HAP-1 (cell line): ENCODE results near the gene CYP1B1.

Source experiments
- DNase-seq, 2 experiments: peaks; one replicate each; pipeline ENCODE4 v3.0.0-alpha.2; 2016 to 2020; ENCODE audit warnings: low spot score in 2 of 2
- H3K27me3 ChIP-seq: fragments of 250-450 bp; sonication (Bioruptor Pico); 2 replicates; pipeline ENCODE4 v1.5.1; 2020; ENCODE audit warnings: low read depth, mild to moderate bottlenecking, moderate library complexity
- H3K36me3 ChIP-seq: fragments of 250-450 bp; sonication (Bioruptor Pico); replicated peaks from 2 replicates; pipeline ENCODE4 v1.5.1; 2020; ENCODE audit warnings: mild to moderate bottlenecking
- H3K4me1 ChIP-seq: fragments of 250-450 bp; sonication (Bioruptor Pico); 2 replicates; pipeline ENCODE4 v1.5.1; 2020; ENCODE audit warnings: mild to moderate bottlenecking
- H3K4me3 ChIP-seq: fragments of 250-450 bp; sonication (Bioruptor Pico); 2 replicates; pipeline ENCODE4 v1.5.1; 2020; ENCODE audit warnings: mild to moderate bottlenecking, moderate library complexity
- H3K9me3 ChIP-seq: fragments of 250-450 bp; sonication (Bioruptor Pico); 2 replicates; pipeline ENCODE4 v1.5.1; 2020; ENCODE audit warnings: mild to moderate bottlenecking, moderate library complexity
- in situ Hi-C: fragments of 300-500 bp; cut with MboI; formaldehyde crosslinking; loops from 3 replicates; pipeline ENCODE4 v1.14.3; 2020; ENCODE audit warnings: low sequenced_read_pairs, inconsistent platforms, mixed read lengths

Gene CYP1B1

GRCh38 chr2:38108907-38109731 is 33.2 kb upstream of the CYP1B1 start:
- peaks cover 9% of the 10 kb centered on the region for H3K4me1 ChIP-seq
- H3K9me3 ChIP-seq: no peaks in the 10 kb centered on the region; the same call in 1 of the 2 replicates
- H3K36me3 ChIP-seq: no peaks in the 10 kb centered on the region
- in situ Hi-C loops: no loop called here
- H3K27me3 ChIP-seq: no peaks in the 10 kb centered on the region
- DNase-seq: no peak
- no peak overlapping the region for H3K4me3 ChIP-seq

DNA sequence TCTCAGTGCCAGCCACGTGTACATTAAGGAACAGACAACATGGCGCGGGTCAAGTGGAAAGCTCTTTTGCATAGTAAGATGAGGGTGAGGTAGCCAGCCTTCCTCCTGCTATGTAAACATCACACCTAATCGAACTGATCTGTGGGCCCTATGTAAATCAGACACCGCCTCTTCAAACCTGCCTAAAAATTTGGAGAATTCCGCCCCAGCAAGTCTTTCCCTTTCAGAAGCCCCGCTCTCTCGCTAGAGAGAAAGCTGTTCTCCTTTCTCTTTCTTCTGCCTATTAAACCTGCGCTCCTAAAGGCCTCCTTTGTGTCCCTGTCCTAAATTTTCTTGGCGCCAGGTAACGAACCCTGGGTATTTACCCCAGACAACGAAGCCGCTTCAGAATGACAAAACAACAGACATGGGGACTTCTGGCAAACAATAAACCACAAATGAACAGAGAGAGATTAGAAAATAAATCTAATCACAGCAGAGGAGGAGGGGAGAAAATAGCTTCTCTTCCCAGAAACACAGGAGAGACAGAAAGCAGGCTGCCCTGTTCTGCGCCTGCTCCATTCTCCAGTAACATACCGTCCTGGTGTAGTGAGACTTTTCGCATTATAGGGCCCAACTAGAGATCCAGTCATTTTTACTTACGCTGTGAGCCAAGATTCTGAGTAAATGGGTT is 31.9 kb upstream of the CYP1B1 start:
- no peak overlapping the region for H3K4me3 ChIP-seq
- DNase-seq: no peak

DNA sequence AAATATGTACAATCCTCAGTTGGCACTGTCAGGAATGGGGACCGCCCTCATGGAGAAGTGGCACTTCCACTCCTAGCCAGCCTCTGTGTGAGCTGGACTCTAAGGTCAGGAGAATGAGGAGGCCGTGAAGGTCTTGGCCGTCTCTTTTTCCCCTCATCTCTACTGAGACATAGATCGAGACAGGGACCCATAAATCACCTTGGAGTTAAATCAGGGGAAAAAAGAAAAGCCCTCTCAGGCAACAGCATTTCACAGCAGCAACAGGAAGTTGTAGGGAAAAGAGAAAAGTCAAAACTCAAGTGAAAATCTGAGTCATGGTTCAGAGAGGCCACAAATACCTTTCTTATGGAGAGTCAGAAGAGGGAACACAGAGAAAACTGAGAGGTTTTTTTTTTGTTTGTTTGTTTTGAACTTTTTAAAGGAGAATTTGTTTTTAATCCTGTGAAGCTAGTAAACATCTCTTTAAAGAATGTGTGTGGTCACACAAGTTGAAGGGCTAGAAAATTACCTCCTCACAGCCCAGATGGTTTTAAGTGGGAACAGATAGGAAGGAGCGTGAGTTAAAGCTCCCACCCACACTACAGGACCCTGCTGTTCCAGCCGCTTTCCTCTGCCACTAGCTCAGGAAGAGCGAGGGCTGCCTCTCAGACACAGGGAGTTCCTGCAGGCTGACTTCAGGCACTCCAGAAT is 30.6 kb upstream of the CYP1B1 start:
- no peak overlapping the region for H3K4me3 ChIP-seq
- H3K27me3 ChIP-seq: no peaks in the 10 kb centered on the region
- H3K9me3 ChIP-seq: no peaks in the 10 kb centered on the region; the same call in 1 of the 2 replicates
- DNase-seq: no peak
- in situ Hi-C loops: no loop called here
- no peaks in the 10 kb centered on the region for H3K36me3 ChIP-seq
- H3K4me1 ChIP-seq: no peaks in the 10 kb centered on the region

More for the DNA sequence above, 31.9 kb upstream of the CYP1B1 start:
- Histone ChIP-seq H3K27me3 (no peaks in the 10 kb centered on the region), H3K4me1 (no peaks in the 10 kb centered on the region), H3K36me3 (no peaks in the 10 kb centered on the region), H3K9me3 (no peaks in the 10 kb centered on the region; the same call in 1 of the 2 replicates)
- in situ Hi-C loops: no loop called here

GRCh38 chr2:38105922-38106321 is 30.0 kb upstream of the CYP1B1 start:
- DNase-seq: no peak
- Histone ChIP-seq H3K4me3 (no peak overlapping the region), H3K9me3 (no peaks in the 10 kb centered on the region; the same call in 1 of the 2 replicates), H3K27me3 (no peaks in the 10 kb centered on the region), H3K36me3 (no peaks in the 10 kb centered on the region), H3K4me1 (no peaks in the 10 kb centered on the region)
- in situ Hi-C loops: no loop called here

- in situ Hi-C loops: no loop called here
- Histone ChIP-seq H3K9me3 (no peaks in the 10 kb centered on the region; the same call in 1 of the 2 replicates), H3K36me3 (no peaks in the 10 kb centered on the region), H3K27me3 (no peaks in the 10 kb centered on the region), H3K4me1 (no peaks in the 10 kb centered on the region), H3K4me3 (no peak overlapping the region)
- no peak for DNase-seq
These were observed 28.6 kb upstream of the CYP1B1 start for GRCh38 chr2:38104598-38104997.

- Histone ChIP-seq H3K4me1 (peaks cover 30% of the 10 kb centered on the region), H3K4me3 (no peak overlapping the region), H3K27me3 (peaks cover 3% of the 10 kb centered on the region; the same call in 1 of the 2 replicates), H3K36me3 (no peaks in the 10 kb centered on the region), H3K9me3 (no peaks in the 10 kb centered on the region; the same call in 1 of the 2 replicates)
- DNase-seq: no peak
- in situ Hi-C loops: no loop called here
These were observed 24.4 kb upstream of the CYP1B1 start for GRCh38 chr2:38100328-38100727.

GRCh38 chr2:38099099-38100028 is 23.4 kb upstream of the CYP1B1 start:
- DNase-seq: no peak
- Histone ChIP-seq H3K4me1 (peaks cover 30% of the 10 kb centered on the region), H3K9me3 (no peaks in the 10 kb centered on the region), H3K36me3 (no peaks in the 10 kb centered on the region), H3K27me3 (peaks cover 3% of the 10 kb centered on the region; the same call in 1 of the 2 replicates), H3K4me3 (no peak overlapping the region)
- in situ Hi-C loops: no loop called here

DNA sequence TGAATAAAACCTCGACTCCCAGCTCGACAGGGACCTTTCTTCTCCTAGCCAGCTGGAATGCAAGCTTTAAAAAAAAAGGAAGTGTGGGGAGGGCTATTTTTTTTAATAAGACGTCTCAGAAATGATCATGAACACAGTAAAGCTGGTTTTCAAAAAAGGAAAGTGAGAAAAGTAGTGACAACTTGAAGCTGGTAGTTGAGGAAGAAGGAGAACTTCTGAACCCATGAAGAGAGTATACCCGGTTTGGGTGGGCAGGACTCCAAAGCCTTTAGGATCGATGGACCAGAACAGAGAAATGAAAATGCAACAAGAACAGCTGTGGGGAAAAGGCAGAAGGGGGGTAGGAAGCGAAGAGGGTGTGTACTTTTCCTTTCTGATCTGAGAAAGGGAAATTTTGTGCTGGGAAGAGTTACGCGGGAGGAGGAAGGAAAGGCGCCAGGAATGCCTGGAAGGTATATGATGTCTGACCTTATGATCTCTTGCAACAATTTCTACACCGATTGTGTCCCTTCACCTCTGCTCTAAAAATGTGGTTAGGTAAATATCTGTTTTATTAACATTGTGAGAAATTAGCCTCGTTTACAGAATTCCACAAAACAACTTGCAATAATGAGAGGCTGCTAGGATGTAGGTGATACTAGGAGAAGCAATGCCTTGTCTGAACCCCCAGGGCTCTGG is 22.6 kb upstream of the CYP1B1 start:
- in situ Hi-C loops: no loop called here
- peaks cover 30% of the 10 kb centered on the region for H3K4me1 ChIP-seq
- no peaks in the 10 kb centered on the region for H3K36me3 ChIP-seq
- H3K4me3 ChIP-seq: no peak overlapping the region
- no peaks in the 10 kb centered on the region for H3K9me3 ChIP-seq
- DNase-seq: no peak
- H3K27me3 ChIP-seq: peaks cover 3% of the 10 kb centered on the region; the same call in 1 of the 2 replicates

DNA sequence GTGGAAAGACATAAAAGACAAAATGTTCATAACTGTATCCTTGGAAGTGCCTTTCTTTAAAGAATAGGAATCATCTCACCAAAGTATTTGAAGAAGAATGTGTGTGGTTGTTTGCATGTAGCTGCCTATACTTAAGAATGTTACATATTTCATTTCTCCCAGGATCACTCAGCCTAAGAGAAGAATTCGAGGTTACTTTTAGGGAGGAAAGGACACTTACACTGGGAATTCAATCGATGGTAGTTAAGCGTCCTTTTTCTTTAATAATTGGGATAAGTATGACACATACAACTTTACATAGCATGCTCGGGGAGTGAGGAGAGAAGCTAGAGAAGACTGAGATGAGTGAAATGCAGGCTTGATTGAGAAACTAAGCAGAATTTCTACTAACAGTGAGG is 22.0 kb upstream of the CYP1B1 start:
- Histone ChIP-seq H3K9me3 (no peaks in the 10 kb centered on the region), H3K4me1 (peaks cover 30% of the 10 kb centered on the region), H3K36me3 (no peaks in the 10 kb centered on the region), H3K27me3 (peaks cover 3% of the 10 kb centered on the region; the same call in 1 of the 2 replicates), H3K4me3 (no peak overlapping the region)
- in situ Hi-C loops: no loop called here
- no peak for DNase-seq

GRCh38 chr2:38097258-38097987 is 21.5 kb upstream of the CYP1B1 start:
- Histone ChIP-seq H3K36me3 (no peaks in the 10 kb centered on the region), H3K4me3 (no peak overlapping the region), H3K4me1 (peaks cover 30% of the 10 kb centered on the region), H3K9me3 (no peaks in the 10 kb centered on the region), H3K27me3 (peaks cover 3% of the 10 kb centered on the region; the same call in 1 of the 2 replicates)
- DNase-seq: no peak
- in situ Hi-C loops: no loop called here

DNA sequence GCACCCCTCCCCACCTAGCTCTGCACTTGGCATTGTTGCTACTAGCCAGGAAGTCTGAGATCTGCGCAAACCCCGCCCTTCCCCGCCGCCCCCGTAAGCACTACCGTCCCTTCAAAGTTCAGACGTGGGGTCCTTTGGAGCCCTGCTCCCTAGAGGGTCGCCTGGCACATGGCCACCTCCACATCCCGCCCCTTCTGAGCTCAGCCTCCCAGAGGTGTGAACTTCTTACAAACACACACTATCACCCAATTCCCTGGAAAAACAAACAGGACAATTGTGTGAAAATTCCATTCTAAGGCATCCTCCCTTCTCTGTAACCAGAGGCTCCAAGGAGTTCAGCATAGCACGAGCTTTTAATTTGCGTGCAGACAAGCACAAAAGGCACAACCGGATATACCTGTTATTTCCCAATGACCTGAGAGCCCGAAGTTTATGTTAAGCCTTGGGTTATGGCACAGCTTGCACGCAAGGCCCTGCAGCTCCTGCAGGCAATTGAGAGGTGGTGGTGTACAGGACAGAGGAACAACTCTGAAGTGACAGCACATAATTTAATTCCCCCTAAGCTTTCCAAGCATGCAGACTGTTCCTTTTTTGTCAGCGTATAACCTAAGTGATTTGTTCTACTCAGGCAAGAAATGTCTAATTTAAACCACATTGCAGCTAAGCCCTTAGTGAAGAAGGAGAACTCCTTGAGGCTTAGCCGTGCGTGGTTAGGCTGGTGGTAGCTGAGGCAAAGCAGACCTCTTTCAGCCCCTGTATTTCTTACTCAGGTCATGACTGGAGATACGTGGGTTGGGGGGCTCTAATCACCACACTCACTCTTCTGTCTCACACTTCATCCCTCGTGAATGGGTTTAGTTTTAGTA is 20.3 kb upstream of the CYP1B1 start:
- Histone ChIP-seq H3K27me3 (peaks cover 3% of the 10 kb centered on the region; the same call in 1 of the 2 replicates), H3K4me3 (no peak overlapping the region), H3K9me3 (no peaks in the 10 kb centered on the region), H3K36me3 (no peaks in the 10 kb centered on the region), H3K4me1 (peaks cover 30% of the 10 kb centered on the region)
- in situ Hi-C loops: no loop called here
- peak; percentile 59 to 69 for DNase-seq
